Common myeloid progenitor, CD34-positive (primary cell): ENCODE measurements around the gene FAM107B.
A peak's percentile ranks its signal among the peaks of the same experiment; 100 is the strongest.

ENCODE experiments used
- CTCF ChIA-PET: fragments of 350-600 bp; sonication (Branson Sonifier 250); formaldehyde crosslinking; loops from one replicate; lab custom pipeline; 2021; ENCODE audit warnings: antibody characterized with exemption; lab: Charles Lee
- POLR2A ChIA-PET: fragments of 350-600 bp; sonication (Branson Sonifier 250); formaldehyde crosslinking; loops from one replicate; lab custom pipeline; 2021; ENCODE audit warnings: antibody characterized with exemption; lab: Charles Lee
- DNase-seq, 3 donors: peaks; one replicate each; pipeline versions ENCODE4 v3.0.0 to v3.0.0-alpha.2; 2013
- H3K27ac ChIP-seq, 2 experiments: 1 replicate in 1 of 2; 2 replicates in 1 of 2; pipeline ENCODE4 v1.7.0; 2013; ENCODE audit warnings: inconsistent platforms in 2 of 2, low read length in 2 of 2, mild to moderate bottlenecking in 2 of 2, low read depth in 1 of 2, moderate library complexity in 1 of 2; ENCODE audit not compliant: severe bottlenecking in 2 of 2, insufficient read depth in 1 of 2, poor library complexity in 1 of 2
- H3K27me3 ChIP-seq, 5 experiments: replicated peaks in 2 of 5; 1 replicate in 3 of 5; 2 replicates in 2 of 5; pipeline versions ENCODE4 v1.6.1 to v1.7.0; 2013; ENCODE audit warnings: low read length in 4 of 5, mild to moderate bottlenecking in 2 of 5, moderate library complexity in 2 of 5, inconsistent platforms in 1 of 5; ENCODE audit not compliant: insufficient read depth in 5 of 5, control insufficient read depth in 4 of 5
- H3K36me3 ChIP-seq, 4 experiments: 1 replicate in 2 of 4; 2 replicates in 2 of 4; pipeline versions ENCODE4 v1.6.1 to v1.7.0; 2013; ENCODE audit warnings: low read length in 3 of 4, control low read depth in 1 of 4, mild to moderate bottlenecking in 1 of 4; ENCODE audit not compliant: control insufficient read depth in 4 of 4, insufficient read depth in 4 of 4
- H3K4me1 ChIP-seq, 4 experiments: 1 replicate in 3 of 4; 2 replicates in 1 of 4; pipeline versions ENCODE4 v1.6.1 to v1.7.1; 2013; ENCODE audit warnings: low read length in 3 of 4, mild to moderate bottlenecking in 3 of 4, control low read depth in 1 of 4, inconsistent platforms in 1 of 4, moderate library complexity in 1 of 4; ENCODE audit not compliant: control insufficient read depth in 4 of 4, insufficient read depth in 4 of 4; ENCODE audit errors: control extremely low read depth in 1 of 4
- H3K4me3 ChIP-seq, 7 experiments: 1 replicate in 4 of 7; 2 replicates in 3 of 7; pipeline versions ENCODE4 v1.5.1 to v1.7.0; 2013; ENCODE audit warnings: mild to moderate bottlenecking in 7 of 7, low read length in 6 of 7, moderate library complexity in 6 of 7, inconsistent platforms in 2 of 7, low read depth in 2 of 7, control low read depth in 1 of 7; ENCODE audit not compliant: insufficient read depth in 4 of 7, control insufficient read depth in 1 of 7; ENCODE audit errors: extremely low read depth in 1 of 7
- H3K9me3 ChIP-seq, 5 experiments: 1 replicate in 4 of 5; 2 replicates in 1 of 5; pipeline versions ENCODE4 v1.6.1 to v1.7.1; 2013; ENCODE audit warnings: low read length in 4 of 5, mild to moderate bottlenecking in 2 of 5, inconsistent platforms in 1 of 5, low read depth in 1 of 5, moderate library complexity in 1 of 5; ENCODE audit not compliant: control insufficient read depth in 4 of 5, insufficient read depth in 2 of 5; ENCODE audit errors: control extremely low read depth in 1 of 5
- WGBS: methylation state at CpG from one replicate; pipeline ENCODE4 v1.1.5; 2013; ENCODE audit not compliant: insufficient coverage; 5-methylcytosine and 5-hydroxymethylcytosine counted together

Gene FAM107B

DNA sequence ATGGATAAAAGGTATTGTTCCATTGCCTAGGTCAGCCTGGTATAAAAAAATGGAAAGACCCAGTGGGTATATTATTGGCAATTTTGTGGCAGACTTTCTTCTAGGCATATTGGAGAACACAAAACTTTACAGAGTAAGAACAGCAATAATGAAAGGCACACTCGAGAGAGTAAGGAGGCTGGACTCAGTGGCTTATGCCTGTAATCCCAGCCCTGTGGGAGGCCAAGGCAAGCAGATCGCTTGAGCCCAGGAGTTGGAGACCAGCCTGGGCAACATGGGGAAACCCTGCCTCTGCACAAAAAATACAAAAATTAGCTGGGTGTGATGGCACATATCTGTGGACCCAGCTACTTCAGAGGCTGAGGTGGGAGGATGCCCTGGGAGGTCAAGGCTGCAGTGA is 158.2 kb downstream of the FAM107B start:
- no peaks in the 10 kb centered on the region for H3K9me3 ChIP-seq
- CTCF ChIA-PET = interaction anchor here (1.4 to 2.7 kb wide), 2 partner anchors 9 to 79 kb away, joined by 4 to 8 read pairs; no protein-coding TSS in a partner anchor
- no peak for DNase-seq
- no peak overlapping the region for H3K27ac ChIP-seq
- H3K36me3 ChIP-seq = no peaks in the 10 kb centered on the region
- H3K4me1 ChIP-seq = peaks cover 15 to 53% (median 24%) of the 10 kb centered on the region in 4 experiments
- H3K4me3 ChIP-seq = peak overlapping the region in 1 of 7 experiments; percentile 11
- no CpG with 5 or more reads among the region's 2 CpGs for WGBS
- no peaks in the 10 kb centered on the region for H3K27me3 ChIP-seq
- POLR2A ChIA-PET = no interaction called here

- WGBS = 69% methylated on average over 3 of the region's 4 CpGs
- CTCF ChIA-PET = interaction anchor here (2.0 kb wide), 1 partner anchor 34 kb away, joined by 4 read pairs; no protein-coding TSS in a partner anchor
- Histone ChIP-seq H3K9me3 (no peaks in the 10 kb centered on the region), H3K27ac (no peak overlapping the region), H3K4me3 (no peak overlapping the region), H3K27me3 (no peaks in the 10 kb centered on the region), H3K4me1 (peaks cover 24 to 75% (median 32%) of the 10 kb centered on the region in 4 experiments), H3K36me3 (no peaks in the 10 kb centered on the region)
- POLR2A ChIA-PET = interaction anchor here (0.6 kb wide), 1 partner anchor 33 kb away, joined by 4 read pairs; no protein-coding TSS in a partner anchor
- DNase-seq = no peak
Measured at GRCh38 chr10:14613588-14613920, 161.1 kb downstream of the FAM107B start.

DNA sequence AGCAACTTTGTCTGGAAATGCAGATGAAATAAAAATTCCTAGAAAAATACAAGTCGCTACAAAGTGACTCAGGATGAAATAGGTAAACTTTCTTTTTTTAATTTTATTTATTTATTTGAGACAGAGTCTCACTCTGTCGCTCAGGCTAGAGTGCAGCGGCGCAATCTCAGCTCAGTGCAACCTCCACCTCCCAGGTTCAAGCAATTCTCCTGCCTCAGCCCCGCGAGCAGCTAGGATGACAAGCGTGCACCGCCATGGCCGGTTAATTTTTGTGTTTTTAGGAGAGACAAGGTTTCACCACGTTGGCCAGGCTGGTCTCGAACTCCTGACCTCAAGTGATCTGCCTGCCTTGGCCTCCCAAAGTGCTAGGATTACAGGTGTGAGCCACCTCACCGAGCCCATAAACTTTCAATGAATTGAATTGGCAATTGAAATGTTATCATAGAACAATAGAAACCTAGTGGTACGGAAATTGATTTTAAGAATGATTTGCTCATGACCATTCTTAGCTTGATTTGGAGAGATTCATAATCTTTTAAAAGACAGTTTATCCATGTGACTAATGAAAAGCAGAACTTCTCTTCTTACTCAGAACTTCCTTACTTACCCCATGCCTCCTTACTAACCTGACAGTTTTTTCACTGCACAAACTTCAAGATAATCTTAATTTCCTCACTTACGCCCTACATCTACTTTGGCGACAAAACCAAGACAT is 161.7 kb downstream of the FAM107B start:
- H3K27me3 ChIP-seq = no peaks in the 10 kb centered on the region
- no peak overlapping the region for H3K4me3 ChIP-seq
- CTCF ChIA-PET = interaction anchor here (1.1 to 2.0 kb wide), 2 partner anchors 35 to 47 kb away, joined by 3 to 4 read pairs; no protein-coding TSS in a partner anchor
- DNase-seq = peak in 2 of 3 donors; percentile 58 to 69
- no peaks in the 10 kb centered on the region for H3K9me3 ChIP-seq
- H3K36me3 ChIP-seq = no peaks in the 10 kb centered on the region
- no peak overlapping the region for H3K27ac ChIP-seq
- peaks cover 28 to 77% (median 36%) of the 10 kb centered on the region in 4 experiments for H3K4me1 ChIP-seq
- WGBS = 74% methylated on average over 12 of the region's 15 CpGs
- POLR2A ChIA-PET = interaction anchor here (0.6 kb wide), 1 partner anchor 33 kb away, joined by 4 read pairs; no protein-coding TSS in a partner anchor

DNA sequence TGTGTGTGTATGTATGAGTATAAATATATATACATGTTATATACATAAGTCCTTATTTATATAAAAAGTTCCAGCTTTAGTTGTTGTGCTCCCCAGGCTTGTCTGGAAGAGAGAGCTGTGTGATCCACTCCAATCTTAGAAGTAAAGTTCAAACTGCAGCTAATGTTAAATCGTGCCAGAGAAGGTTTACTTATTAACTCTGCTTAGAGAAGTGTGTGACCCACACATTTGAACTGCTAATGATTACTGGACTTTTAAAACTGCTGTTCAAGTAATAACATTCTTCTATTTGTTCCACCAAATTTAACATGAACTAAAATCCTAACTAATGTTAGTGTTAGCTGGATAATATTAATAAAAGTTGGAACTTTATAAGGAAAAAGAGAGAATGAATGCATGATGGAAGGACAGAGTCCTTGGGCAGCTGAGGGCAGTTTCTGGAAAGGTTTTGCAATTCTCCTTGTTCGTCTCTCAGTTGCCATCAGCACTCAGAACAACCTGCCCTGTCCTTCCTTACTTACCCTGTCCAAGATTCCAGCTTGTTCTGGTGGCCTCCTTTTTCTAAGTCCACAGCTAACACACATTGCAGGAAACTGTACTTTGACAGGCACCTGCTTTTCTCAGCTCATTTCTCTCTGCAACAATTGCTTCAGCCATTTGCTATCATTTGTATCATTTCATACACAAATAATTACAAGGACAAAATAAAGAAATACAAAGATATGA is 162.6 kb downstream of the FAM107B start:
- no peaks in the 10 kb centered on the region for H3K9me3 ChIP-seq
- 0% methylated on average over 1 of the region's 2 CpGs for WGBS
- no peak for DNase-seq
- H3K27ac ChIP-seq = no peak overlapping the region
- CTCF ChIA-PET = interaction anchor here (0.5 to 2.0 kb wide), 5 partner anchors 10 to 210 kb away, joined by 3 to 4 read pairs (median 3); no protein-coding TSS in a partner anchor
- H3K27me3 ChIP-seq = no peaks in the 10 kb centered on the region
- peaks cover 21 to 77% (median 33%) of the 10 kb centered on the region in 4 experiments for H3K4me1 ChIP-seq
- POLR2A ChIA-PET = no interaction called here
- H3K4me3 ChIP-seq = no peak overlapping the region
- H3K36me3 ChIP-seq = no peaks in the 10 kb centered on the region

GRCh38 chr10:14609178-14609577 is 165.5 kb downstream of the FAM107B start:
- POLR2A ChIA-PET = no interaction called here
- Histone ChIP-seq H3K4me3 (no peak overlapping the region), H3K27me3 (peaks cover 0 to 5% (median 3%) of the 10 kb centered on the region in 5 experiments), H3K27ac (no peak overlapping the region), H3K36me3 (no peaks in the 10 kb centered on the region), H3K9me3 (no peaks in the 10 kb centered on the region), H3K4me1 (peaks cover 17 to 66% (median 27%) of the 10 kb centered on the region in 4 experiments)
- 89% methylated on average over 1 of the region's 1 CpG for WGBS
- no peak for DNase-seq
- CTCF ChIA-PET = interaction anchor here (1.0 kb wide), 1 partner anchor 72 kb away, joined by 7 read pairs; no protein-coding TSS in a partner anchor

GRCh38 chr10:14608381-14609001 is 166.2 kb downstream of the FAM107B start:
- ChIA-PET CTCF (interaction anchor here (1.0 kb wide), 2 partner anchors 9 to 71 kb away, joined by 4 to 7 read pairs; no protein-coding TSS in a partner anchor), POLR2A (no interaction called here)
- DNase-seq = peak; percentile 59 to 89 (median 81)
- H3K9me3 ChIP-seq = no peaks in the 10 kb centered on the region
- WGBS = 100% methylated on average over 1 of the region's 4 CpGs
- H3K27ac ChIP-seq = no peak overlapping the region
- peak overlapping the region in 1 of 7 experiments; percentile 26 for H3K4me3 ChIP-seq
- H3K4me1 ChIP-seq = peaks cover 15 to 62% (median 28%) of the 10 kb centered on the region in 4 experiments
- H3K27me3 ChIP-seq = peaks cover 0 to 6% (median 4%) of the 10 kb centered on the region in 5 experiments
- H3K36me3 ChIP-seq = no peaks in the 10 kb centered on the region
